Esophagus mucosa (tissue), 1 donor: Measurements from ENCODE around the gene IQCE. TPM values are rescaled to one million over a fixed set of nuclear protein-coding genes. Genes with fewer than 3 reads are reported as not detected.

Experiments used
- total RNA-seq: library from RNA; stranded (reverse); gene quantifications from one replicate; pipeline ENCODE4 v1.2.4, GENCODE V29; 2023
- donor health status: DM: yes; HTN: yes; CAD: no.

Gene IQCE
- total RNA-seq, 1 donor from 2014 or later = 7.5 TPM

Other genes with a start within 250 kb of the IQCE start
- gene SNX8, start 244.5 kb upstream of the IQCE start, total RNA-seq = 21.7 TPM
- 119 TPM for gene EIF3B, start 204.2 kb upstream of the IQCE start, total RNA-seq
- 4.1 TPM for gene CHST12, start 155.4 kb upstream of the IQCE start, total RNA-seq
- not detected for gene GRIFIN, start 82.6 kb upstream of the IQCE start, total RNA-seq
- gene LFNG, start 39.2 kb upstream of the IQCE start, total RNA-seq = 5.7 TPM
- gene BRAT1, start 3.5 kb upstream of the IQCE start, total RNA-seq = 11.9 TPM
- 11.7 TPM for gene TTYH3, start 73.0 kb downstream of the IQCE start, total RNA-seq
- 0.12 TPM for gene AMZ1, start 129.2 kb downstream of the IQCE start, total RNA-seq